HS-5 (cell line): ENCODE measurements around the gene LLPH.

Experiments used
- DNase-seq: peaks from one replicate; pipeline ENCODE4 v3.0.0-alpha.2; 2012; ENCODE audit warnings: low read depth

Gene LLPH

GRCh38 chr12:66142826-66143225, 12.3 kb upstream of the LLPH start:
- DNase-seq = no peak

GRCh38 chr12:66141299-66141698, 10.7 kb upstream of the LLPH start:
- DNase-seq = no peak

- DNase-seq = no peak
These were observed 10.2 kb upstream of the LLPH start for GRCh38 chr12:66140731-66141130.

- DNase-seq = no peak
These were observed 8.8 kb upstream of the LLPH start for GRCh38 chr12:66139328-66139727.

GRCh38 chr12:66137937-66138336, 7.4 kb upstream of the LLPH start:
- no peak for DNase-seq

- DNase-seq = no peak
These were observed 1.9 kb upstream of the LLPH start for GRCh38 chr12:66132408-66132807.

- no peak for DNase-seq
These were observed 628 bp upstream of the LLPH start for GRCh38 chr12:66131067-66131688.

- no peak for DNase-seq
These were observed 650 bp downstream of the LLPH start for GRCh38 chr12:66129934-66130266.

GRCh38 chr12:66127650-66128049, 2.9 kb downstream of the LLPH start:
- no peak for DNase-seq

- no peak for DNase-seq
These were observed 10.1 kb downstream of the LLPH start for GRCh38 chr12:66120477-66120876.

DNA sequence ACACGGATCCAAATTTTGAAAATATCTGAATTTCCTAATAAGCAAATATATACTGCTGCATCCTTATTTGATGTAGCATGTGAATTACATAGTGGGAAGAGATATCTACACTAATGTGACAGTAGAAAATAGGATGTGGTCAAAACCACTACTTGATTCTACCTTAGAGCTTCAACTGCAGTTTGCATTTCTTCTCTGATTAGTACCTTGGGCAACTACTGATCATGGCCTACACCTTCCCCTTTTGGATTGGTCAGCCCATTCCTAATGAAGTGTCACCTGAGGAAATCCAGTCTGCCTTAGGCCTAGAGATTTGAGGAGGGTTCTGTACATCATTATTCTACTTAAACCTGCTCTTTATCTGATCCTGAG, 10.7 kb downstream of the LLPH start:
- no peak for DNase-seq

GRCh38 chr12:66119229-66119869, 11.2 kb downstream of the LLPH start:
- no peak for DNase-seq

- no peak for DNase-seq
These were observed 12.2 kb downstream of the LLPH start for GRCh38 chr12:66118240-66118891.

- DNase-seq = no peak
These were observed 13.3 kb downstream of the LLPH start for GRCh38 chr12:66117242-66117641.

DNA sequence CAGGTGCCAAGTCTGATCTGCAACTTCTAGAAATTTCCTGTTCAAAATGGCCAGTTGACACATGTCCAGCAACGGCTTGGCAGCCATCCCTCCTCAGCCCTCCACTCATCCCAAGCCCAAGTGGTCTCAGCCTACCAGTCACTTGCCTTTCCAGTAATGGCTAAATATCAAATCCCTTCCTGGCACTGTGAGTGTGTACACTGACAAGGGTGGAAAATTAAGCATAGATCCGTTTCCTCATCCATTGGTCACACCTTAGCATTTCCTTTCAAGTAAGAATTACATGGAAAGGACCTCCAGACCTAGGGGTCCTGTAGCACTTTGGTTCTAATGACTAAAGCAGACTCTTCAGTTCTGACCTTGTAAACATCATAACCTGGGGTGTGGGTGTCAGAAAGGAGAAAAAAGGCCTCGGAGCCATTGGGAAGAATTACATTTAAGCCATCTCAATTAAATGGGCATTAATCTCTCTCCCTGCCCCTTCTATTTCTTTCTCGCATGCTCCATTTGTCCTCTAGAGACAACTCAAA, 15.4 kb downstream of the LLPH start:
- no peak for DNase-seq

- DNase-seq = no peak
These were observed 17.1 kb downstream of the LLPH start for GRCh38 chr12:66113471-66113870.

DNA sequence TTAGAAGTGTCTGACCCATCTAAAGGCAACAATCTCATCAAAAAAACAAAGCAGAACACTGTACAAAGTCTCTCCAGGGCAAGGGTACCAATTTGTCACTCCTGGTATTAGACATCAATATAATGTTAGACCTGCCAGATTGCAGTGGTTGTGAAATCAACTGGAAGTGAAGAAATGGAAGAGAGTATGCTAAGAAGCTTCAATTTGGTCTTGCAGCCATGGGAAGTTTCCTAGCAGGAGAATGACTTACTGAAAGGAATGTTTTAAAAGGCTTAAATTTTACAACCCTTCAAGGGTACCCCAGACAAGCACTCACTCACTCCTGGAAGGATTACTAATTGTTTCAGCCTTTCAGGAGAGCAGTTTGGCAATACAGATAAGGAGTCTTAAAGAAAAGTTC, 18.9 kb downstream of the LLPH start:
- DNase-seq = no peak

DNA sequence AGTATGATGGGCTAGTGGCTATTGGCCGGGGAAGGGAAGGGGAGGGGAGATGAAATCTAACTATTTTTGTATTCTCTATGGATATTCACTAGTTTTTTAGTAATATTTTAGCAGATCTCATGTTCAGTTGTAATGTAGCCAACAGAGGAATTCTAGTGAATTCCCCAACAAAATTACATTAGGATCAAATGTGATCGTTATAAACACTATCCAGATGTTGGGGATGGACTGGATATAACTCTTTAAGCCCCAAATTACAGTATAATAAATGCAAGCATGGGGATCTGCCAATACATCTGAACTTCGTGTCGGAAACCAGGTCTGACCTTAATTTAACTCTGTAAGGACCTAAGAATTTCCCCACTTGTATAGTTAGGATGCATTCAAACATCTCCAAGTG, 21.5 kb downstream of the LLPH start:
- no peak for DNase-seq

GRCh38 chr12:66108386-66108785, 22.2 kb downstream of the LLPH start:
- no peak for DNase-seq

DNA sequence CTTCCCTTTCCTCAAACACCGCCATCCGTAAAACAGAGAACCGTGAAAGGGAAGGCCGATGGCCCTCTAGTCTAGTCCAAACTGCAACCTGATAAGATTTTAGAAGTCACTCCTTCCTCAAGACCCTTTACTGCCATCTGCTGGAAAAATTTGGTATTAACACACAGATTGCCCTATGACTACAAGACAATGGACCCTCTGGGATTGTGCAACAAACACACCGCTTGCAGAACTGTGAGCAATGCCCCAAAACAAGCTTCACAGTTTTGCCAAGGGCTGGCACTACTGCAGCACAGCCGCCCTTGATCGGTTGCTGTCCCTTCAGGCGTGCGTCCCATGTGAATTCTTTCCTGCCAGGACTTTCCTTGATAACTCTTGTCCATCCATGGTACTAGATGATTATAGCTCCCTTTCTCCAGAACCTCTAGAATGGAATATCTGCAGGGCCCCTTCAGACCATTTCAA, 23.1 kb downstream of the LLPH start:
- DNase-seq = peak; percentile 94

GRCh38 chr12:66103016-66103913, 27.3 kb downstream of the LLPH start:
- DNase-seq = no peak

- peak; percentile 16 for DNase-seq
These were observed 37.8 kb downstream of the LLPH start for GRCh38 chr12:66092559-66093269.
